NT2/D1 (cell line): Measurements from ENCODE around the gene RPL14.
"Not testable (repeated sequence)": the region's sequence is repeated elsewhere in the genome, so short reads cannot be mapped to it uniquely, and the experiment has no call there.

ENCODE experiments used
- SUZ12 ChIP-seq: IDR thresholded peaks from 2 replicates; pipeline ENCODE4 v1.6.1; 2011; ENCODE audit not compliant: insufficient read length, insufficient read depth; ENCODE audit errors: extremely low read depth
- YY1 ChIP-seq: IDR thresholded peaks from 2 replicates; pipeline ENCODE4 v1.6.1; 2011; ENCODE audit not compliant: insufficient read length, insufficient read depth
- ZNF274 ChIP-seq: IDR thresholded peaks from 2 replicates; pipeline ENCODE4 v1.6.1; 2011; ENCODE audit warnings: mild to moderate bottlenecking, low read depth, low read length

GRCh38 chr3:40462838-40463237 lies 5.7 kb downstream of the RPL14 start:
- TF ChIP-seq YY1, SUZ12, ZNF274: not testable (repeated sequence)
